ENCODE results near the gene C17orf100.
"Not testable (repeated sequence)": the region's sequence is repeated elsewhere in the genome, so short reads cannot be mapped to it uniquely, and the experiment has no call there.

The C17orf100 gene

GRCh38 chr17:6641247-6641863 lies 10.2 kb upstream of the C17orf100 start:
- no peak for DNase-seq

GRCh38 chr17:6642592-6642991 lies 9.0 kb upstream of the C17orf100 start:
- no peak for DNase-seq

GRCh38 chr17:6643451-6644125 lies 8.0 kb upstream of the C17orf100 start:
- no peak for DNase-seq

- no peak for DNase-seq
Measured at GRCh38 chr17:6648181-6648580, 3.4 kb upstream of the C17orf100 start.

GRCh38 chr17:6651919-6652452 lies 424 bp downstream of the C17orf100 start:
- DNase-seq, result peak; percentile 44

- DNase-seq, result no peak
Measured at GRCh38 chr17:6654841-6655731, 3.5 kb downstream of the C17orf100 start.

GRCh38 chr17:6655732-6656361 lies 4.3 kb downstream of the C17orf100 start:
- not testable (repeated sequence) for DNase-seq

- peak; percentile 70 for DNase-seq
Measured at GRCh38 chr17:6656797-6657632, 5.5 kb downstream of the C17orf100 start.

GRCh38 chr17:6657633-6658287 lies 6.2 kb downstream of the C17orf100 start:
- no peak for DNase-seq

- not testable (repeated sequence) for DNase-seq
Measured at GRCh38 chr17:6658411-6658810, 6.8 kb downstream of the C17orf100 start.

GRCh38 chr17:6660101-6660500 lies 8.5 kb downstream of the C17orf100 start:
- no peak for DNase-seq

GRCh38 chr17:6660805-6661463 lies 9.4 kb downstream of the C17orf100 start:
- DNase-seq, result no peak

- no peak for DNase-seq
Measured at GRCh38 chr17:6661464-6661848, 9.9 kb downstream of the C17orf100 start.

- not testable (repeated sequence) for DNase-seq
Measured at GRCh38 chr17:6663200-6663599, 11.6 kb downstream of the C17orf100 start.

GRCh38 chr17:6666077-6666521 lies 14.5 kb downstream of the C17orf100 start:
- peak; percentile 29 for DNase-seq

- DNase-seq, result no peak
Measured at GRCh38 chr17:6666557-6666956, 15.0 kb downstream of the C17orf100 start.

GRCh38 chr17:6667516-6667915 lies 16.0 kb downstream of the C17orf100 start:
- DNase-seq, result no peak

GRCh38 chr17:6668219-6668618 lies 16.7 kb downstream of the C17orf100 start:
- DNase-seq, result no peak

GRCh38 chr17:6668727-6669425 lies 17.3 kb downstream of the C17orf100 start:
- no peak for DNase-seq

Data from activated naive CD4-positive, alpha-beta T cell treated with anti-CD3 and anti-CD28 coated beads, Interleukin-2, amount 50 U/mL, for 16 hours (primary cell).